Measurements from ENCODE around the gene MBOAT1.

DNA sequence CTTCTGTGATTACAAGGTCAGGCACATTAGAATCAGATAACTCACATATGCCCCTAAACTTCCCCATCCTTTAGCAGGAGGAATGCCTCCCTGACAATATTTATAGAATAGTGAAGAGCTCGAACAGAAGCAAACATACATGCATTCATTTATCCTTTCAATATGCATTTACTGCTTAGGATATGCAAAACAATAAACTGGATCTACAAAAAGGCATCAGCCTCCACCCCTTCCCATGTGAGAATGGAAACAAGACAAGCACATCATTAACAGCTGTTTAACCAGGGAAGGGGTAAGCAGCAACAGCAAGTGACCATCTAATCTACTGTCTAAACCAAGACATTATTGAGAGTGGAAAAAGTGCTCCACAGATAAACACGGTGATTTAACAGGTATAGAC, 107.6 kb downstream of the MBOAT1 start:
- TF ChIP-seq EZH2phosphoT487 (IDR thresholded peaks at IDR 0.05; ENCODE audit: low read depth, severe bottlenecking, unreplicated experiment): no peak
- TF ChIP-seq, protein P1, sequence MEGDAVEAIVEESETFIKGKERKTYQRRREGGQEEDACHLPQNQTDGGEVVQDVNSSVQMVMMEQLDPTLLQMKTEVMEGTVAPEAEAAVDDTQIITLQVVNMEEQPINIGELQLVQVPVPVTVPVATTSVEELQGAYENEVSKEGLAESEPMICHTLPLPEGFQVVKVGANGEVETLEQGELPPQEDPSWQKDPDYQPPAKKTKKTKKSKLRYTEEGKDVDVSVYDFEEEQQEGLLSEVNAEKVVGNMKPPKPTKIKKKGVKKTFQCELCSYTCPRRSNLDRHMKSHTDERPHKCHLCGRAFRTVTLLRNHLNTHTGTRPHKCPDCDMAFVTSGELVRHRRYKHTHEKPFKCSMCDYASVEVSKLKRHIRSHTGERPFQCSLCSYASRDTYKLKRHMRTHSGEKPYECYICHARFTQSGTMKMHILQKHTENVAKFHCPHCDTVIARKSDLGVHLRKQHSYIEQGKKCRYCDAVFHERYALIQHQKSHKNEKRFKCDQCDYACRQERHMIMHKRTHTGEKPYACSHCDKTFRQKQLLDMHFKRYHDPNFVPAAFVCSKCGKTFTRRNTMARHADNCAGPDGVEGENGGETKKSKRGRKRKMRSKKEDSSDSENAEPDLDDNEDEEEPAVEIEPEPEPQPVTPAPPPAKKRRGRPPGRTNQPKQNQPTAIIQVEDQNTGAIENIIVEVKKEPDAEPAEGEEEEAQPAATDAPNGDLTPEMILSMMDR (IDR thresholded peaks at IDR 0.05; ENCODE audit: poor library complexity): no peak

Measured in hepatocyte (in vitro differentiated cells).